Midbrain (tissue), 1 donor: Measurements from ENCODE around the gene CDX1.

ENCODE experiments used
- DNase-seq: peaks from one replicate; lab custom pipeline; 2025; lab: John Stamatoyannopoulos, UW

CDX1 gene

DNA sequence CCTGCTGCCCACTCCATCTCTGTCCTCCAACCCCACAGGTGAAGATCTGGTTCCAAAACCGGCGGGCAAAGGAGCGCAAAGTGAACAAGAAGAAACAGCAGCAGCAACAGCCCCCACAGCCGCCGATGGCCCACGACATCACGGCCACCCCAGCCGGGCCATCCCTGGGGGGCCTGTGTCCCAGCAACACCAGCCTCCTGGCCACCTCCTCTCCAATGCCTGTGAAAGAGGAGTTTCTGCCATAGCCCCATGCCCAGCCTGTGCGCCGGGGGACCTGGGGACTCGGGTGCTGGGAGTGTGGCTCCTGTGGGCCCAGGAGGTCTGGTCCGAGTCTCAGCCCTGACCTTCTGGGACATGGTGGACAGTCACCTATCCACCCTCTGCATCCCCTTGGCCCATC is 16.9 kb downstream of the CDX1 start:
- no peak for DNase-seq

DNA sequence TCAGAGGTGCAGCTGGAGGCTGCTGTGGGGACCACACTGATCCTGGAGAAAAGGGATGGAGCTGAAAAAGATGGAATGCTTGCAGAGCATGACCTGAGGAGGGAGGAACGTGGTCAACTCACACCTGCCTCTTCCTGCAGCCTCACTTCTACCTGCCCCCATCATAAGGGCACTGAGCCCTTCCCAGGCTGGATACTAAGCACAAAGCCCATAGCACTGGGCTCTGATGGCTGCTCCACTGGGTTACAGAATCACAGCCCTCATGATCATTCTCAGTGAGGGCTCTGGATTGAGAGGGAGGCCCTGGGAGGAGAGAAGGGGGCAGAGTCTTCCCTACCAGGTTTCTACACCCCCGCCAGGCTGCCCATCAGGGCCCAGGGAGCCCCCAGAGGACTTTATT is 17.4 kb downstream of the CDX1 start:
- no peak for DNase-seq

DNA sequence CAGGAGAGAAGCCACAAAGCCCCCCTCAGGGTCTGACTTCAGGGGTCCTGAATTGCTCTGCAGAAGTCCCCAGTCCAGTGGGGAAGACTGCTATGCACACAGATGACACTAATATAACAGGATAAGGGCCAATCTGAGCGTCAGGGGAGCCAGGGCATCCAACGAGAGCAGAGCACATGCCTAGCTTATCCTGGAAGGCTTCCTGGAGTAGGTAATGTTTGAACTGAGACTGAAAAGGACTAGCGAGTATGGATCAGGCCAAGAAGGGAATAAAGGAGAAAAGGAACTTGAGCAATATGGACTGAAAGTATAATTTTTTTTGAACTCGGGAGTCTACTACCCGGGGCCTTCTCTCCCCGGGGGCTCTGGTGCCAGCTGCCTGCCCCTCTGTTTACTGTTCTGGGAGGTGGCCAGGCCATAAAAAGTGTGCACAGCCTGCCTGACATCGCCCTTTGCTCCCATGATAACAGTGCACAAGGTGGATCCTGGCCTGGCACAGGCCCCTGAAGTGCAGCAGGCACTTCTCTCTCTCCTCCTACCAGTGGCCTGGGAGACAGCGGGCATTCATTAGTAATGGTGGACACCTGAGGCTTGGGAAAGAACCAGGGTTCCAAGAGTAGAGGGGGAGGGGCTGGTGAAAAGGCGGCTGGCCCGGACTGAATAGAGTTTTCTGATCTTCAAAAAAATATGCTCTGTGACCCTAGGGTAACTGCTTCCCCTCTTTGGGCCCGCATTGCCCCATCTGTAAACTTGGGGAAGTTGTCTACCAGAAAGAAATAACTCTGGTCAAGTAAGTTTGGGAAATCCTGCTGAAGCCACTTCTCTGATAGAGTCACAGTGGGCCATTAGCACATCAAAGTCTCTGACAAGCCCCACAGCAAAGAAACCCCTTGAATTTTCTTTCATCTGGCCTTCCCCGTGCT is 18.7 kb downstream of the CDX1 start:
- DNase-seq, result no peak

DNA sequence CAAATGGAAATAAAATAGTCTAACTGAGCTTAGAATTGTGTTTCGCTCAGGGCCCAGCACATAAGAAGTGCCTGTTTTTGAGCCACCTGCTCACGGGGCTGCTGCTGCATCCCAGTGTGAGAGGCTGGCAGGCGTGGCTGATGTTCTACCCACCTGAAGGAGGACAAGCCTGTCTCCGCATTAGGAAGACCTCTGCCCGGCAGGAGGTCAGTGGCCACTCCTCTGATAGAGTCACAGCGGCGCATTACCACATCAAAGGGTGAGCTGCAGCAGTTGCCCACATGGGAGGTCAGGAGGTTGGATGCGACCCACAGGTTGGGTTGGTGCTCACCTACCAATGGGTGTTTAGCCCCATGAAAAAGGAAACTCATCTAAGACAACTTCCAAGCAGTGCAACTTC is 19.6 kb downstream of the CDX1 start:
- no peak for DNase-seq

DNA sequence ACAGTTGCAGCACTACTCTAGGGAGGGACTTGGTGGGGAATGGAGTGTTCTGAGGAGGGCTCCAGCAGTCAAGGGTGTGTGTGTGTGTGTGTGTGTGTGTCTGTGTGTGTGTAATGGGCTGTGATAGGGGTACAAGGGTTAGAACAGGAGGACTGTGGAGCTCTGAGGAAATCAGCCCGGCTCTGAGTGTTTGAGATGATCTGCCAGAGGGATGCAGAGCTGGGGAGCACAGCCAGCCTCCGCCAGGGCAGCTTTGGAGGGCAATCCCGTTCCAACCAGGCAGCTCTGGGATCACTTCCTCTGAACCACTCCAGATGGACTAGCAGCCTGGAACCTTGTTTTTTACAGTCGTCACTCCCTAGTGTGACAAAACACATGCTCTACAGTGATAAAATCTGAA is 20.3 kb downstream of the CDX1 start:
- no peak for DNase-seq

DNA sequence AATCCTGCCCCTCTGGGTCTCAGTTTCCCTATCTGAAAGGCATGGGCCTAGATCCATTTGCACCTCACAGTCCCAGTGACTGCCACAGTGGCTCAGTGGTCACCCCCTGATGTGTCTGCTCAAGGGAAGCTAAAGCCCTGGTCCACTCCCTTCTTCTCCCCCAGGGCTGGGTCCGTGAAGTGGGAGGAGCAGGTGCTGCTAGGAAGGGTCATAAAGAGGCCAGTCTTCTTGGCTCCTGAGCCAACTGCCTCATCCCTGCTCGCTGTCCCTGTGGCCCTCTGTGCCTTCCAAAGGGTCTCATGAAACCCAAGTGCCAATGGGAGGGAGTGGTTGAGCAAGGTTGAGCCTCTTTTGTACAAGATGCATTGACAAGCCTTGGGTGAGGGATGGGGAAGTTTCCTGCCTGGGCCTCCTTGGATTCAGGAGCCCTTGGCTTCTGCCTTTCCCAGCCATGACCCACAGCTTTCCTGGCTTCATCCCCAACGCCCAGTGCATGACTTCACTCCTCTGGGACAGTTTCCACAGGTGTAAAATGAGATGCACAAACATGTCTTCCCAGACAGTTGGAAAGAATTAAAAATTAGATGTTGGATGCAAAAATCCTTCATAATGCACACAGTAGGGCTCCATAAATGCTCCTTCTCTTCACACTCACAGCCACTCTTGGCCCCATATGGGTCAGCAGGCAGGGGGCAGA is 21.7 kb downstream of the CDX1 start:
- DNase-seq, result no peak

DNA sequence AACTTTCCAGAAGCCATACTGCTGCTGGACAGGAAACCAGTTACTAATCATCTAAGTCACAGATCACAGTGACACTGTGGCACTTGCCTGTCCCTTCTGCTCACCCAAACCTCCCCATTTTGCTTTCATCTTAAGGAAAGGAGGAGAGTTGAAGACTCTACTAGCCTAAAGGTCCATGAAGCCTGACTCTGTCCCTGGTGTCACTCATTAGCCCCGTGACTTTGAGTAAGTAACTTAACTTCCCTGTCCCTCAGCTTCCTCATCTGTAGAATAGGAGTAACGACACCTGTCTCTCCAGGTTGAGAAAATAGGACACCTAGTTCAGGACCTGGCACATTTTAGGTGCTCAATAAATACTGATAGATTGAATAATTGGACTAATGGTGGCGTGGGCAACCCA is 22.7 kb downstream of the CDX1 start:
- no peak for DNase-seq

DNA sequence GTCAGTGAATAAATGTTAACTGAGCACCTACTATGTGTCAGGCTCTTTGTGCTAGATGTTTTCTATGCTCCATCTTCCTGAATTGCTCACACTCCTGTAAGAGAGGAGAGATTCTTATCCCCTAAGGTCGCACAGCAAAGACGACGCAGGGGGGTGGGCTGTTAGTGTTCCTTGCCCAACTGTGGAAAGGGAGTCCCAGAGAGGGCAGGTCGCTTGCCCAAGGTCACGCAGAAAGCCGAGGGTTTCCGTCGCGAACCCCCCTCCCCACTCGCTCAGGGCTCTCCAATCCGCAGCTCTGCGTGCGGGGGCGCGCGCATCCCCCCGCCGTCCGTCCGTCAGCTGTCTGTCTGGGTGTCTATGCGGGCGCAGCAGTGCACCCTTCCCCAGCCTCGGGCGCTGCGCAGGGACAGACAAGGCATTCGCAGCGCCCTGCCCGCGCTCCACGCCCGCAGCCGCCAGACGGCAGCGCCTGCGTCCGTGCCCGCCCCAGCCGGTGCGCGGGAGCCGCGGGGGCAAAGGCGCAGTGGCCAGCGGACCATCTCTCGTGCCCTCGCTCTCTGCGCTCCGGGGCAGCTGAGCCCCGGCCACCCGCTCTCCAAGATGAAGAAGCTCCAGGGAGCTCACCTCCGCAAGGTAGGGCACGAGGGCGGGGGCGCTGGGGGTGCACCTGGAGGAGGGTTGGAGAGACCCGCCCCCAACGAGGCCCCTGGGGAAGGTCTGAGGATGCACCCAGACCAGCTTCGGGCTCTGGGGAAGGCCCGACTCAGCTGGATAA is 23.3 kb downstream of the CDX1 start, which contains the start of gene SLC6A7:
Gene SLC6A7 (plus strand): TSS at position 335 of the 775 bp plus-strand sequence. CDS start 266 bp downstream, at position 601.
- no peak for DNase-seq

DNA sequence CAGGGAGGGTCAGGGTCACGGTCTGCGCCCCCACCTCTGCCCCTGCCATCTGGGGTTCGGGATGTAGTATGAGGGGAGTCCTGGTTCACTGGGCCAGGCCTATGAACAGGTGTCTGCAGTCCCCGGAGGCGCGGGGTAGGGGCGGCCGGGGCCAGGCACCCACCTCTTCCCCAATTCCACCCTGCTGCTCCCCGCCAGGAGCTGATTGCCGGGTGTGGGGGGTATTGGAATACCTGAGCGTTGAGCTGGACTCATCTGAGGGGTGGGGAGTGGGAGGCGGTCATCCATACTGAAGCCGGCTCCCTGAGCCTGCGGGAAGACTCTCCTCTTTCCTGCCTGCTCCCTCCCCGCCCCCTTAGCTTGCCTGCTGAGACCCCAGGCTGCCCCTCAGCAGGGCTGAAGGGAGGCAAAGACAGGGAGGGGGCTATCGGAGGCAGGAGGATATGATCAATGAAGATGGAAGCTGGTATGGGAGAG is 24.0 kb downstream of the CDX1 start:
- no peak for DNase-seq

DNA sequence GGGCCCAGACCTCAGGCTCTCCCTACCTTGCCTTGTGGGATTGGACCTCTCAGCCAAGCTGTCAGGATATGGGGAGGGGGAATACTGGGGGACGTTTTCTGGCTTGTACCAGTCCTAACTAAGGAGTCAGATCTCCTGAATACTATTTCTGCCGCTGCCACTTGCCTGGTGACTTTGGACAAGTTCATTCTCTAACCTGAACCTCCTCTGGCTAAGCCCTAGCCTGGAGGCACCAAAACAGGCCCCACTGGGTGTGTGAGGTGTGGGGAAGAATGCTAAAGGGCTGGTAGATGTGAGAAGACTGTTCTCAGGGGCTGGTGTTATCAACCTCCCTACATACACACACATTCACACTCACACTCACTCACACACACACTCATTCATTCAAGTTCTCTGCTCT is 24.4 kb downstream of the CDX1 start:
- DNase-seq, result no peak

DNA sequence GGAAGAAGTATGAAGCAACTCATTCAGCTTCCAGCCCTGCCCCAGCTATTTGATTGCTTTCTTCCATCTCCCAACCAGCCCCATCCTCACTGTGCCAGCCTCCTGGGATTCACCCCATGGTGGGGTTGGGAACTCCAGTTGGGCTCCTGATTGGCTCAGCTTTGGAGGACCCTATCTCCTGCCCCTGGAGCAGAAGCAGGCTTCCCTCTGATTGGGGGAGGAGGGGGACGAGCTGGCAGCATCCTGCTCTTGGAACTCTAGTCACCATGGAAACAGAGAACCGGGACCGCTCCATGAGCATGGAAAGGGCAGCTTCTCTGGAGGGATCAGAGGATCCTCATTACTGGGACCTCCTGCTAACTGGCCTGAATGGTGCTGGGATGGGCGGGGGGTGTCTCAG is 25.9 kb downstream of the CDX1 start:
- no peak for DNase-seq

DNA sequence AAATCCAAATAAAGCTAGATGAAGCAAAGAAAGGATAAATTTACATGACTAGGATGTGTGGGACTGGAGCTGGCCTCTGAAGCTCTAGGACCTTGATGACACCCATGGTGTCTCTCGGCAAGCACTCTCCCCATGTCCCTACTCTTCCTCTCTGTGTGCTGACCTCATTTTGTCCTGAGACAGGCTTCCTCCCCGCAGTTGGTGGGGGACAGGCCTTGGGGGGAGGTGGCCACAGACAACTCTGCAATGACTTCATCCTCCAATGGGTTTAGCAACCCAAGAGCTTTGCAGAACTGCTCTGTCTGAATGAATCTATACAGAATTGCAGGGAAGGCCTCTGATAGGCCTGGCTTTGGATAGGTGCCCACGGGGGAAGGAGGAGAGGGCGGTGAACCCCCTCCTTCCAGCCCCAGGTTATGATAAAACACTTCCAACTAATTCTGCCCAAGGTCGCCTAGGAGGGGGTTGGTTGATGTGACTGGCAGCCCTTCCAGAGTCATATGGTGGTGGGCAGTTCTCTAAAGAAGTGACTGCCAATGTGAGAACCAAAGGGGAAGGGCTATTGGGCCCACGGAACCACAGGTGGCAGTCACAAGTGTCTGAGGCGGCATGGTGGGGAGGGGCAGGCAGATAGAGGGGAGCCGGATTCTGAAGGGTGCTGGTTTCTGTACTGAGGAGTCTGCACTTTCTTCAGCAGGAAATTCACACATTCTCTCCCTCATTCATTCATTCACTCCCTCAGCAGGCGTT is 29.3 kb downstream of the CDX1 start:
- DNase-seq, result no peak

DNA sequence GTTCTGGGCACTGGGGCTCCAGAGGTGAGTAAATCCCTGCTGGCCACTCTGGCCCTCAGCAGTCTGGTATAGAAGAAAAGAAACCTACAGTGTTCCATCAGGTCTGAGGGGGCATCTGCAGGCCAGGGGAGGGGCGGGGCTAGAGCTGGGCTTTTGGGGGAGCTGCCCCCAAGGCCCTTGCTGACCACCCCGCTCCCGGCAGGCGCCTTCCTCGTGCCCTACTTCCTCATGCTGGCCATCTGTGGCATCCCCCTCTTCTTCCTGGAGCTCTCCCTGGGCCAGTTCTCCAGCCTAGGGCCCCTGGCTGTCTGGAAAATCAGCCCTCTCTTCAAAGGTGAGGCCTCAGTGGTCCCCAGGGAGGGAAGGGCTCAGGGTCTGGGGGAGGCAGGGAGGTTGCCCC is 29.9 kb downstream of the CDX1 start:
- DNase-seq, result no peak

DNA sequence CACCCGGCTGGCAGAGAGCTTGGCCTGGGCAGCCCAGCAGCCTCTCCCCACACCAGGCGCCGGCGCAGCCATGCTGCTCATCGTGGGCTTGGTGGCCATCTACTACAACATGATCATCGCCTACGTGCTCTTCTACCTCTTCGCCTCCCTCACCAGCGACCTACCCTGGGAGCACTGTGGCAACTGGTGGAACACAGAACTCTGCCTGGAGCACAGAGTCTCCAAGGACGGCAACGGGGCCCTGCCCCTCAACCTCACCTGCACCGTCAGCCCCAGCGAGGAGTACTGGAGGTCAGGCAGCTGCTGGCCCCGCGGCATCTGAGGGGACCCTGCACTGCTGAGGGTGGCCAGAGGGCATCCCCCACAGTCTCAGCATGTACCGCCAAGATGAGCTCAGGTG is 30.4 kb downstream of the CDX1 start:
- DNase-seq, result no peak

DNA sequence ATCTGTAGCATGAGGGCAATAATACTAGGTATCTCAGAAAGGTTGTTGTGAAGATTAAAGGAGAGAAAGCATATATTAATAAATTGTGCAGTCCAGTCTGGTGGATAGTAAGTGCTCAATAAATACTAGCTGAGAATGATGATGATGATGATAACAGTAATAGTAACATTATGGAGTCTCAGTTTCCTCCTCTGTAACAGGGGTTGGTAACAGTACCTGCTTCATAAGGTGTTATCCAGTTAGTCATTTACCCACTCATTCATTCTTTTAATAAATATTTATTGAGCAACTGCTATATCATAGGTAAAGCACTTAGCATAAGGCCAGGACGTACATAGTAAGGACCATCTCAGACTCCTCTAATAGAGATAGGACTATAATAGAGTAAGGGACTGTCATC is 30.9 kb downstream of the CDX1 start:
- no peak for DNase-seq

DNA sequence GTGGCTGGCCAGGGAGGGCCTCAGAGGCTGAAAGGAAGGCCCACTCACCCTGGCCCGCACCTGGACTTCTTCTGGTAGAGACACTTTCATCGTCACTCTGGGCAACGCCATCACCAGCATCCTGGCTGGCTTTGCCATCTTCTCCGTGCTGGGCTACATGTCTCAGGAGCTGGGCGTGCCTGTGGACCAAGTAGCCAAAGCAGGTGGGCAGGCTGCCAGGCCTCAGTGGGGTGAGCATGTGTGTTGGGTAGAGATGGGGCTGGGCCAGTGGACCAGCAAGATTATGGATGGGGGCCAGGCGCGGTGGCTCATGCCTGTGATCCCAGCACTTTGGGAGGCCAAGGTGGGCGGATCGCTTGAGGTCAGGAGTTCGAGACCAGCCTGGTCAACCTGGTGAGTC is 35.9 kb downstream of the CDX1 start:
- no peak for DNase-seq

DNA sequence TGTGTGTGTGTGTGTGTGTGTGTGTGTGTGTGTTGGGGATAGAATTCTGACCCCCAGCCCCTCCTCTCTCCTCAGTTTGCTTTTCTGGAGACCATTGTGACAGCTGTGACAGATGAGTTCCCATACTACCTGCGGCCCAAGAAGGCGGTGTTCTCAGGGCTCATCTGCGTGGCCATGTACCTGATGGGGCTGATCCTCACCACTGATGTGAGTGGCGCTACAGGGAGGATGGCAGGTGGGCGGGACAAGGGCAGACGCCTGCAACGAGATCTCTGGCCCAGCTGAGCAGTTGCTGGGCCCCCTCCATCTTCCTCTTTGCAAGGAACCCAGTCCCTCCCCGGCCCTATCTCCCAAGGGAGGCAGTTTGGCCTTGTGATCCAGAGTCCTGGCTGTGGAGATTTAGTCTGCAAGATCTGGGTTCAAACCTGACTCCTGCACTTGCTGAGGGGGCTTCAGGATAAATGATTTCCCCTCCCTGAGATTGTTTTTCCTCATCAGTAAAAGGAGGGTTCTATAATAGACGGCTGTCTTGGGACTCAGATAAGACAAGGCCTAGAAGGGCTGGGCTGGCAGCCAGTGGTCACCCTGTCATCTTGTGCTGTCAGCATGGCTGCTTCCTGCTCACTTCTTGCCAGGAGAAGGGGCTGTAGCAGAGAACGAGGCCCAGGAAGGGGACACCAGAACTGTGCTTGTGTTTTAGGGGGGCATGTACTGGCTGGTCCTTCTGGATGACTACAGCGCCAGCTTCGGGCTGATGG is 37.4 kb downstream of the CDX1 start:
- no peak for DNase-seq

DNA sequence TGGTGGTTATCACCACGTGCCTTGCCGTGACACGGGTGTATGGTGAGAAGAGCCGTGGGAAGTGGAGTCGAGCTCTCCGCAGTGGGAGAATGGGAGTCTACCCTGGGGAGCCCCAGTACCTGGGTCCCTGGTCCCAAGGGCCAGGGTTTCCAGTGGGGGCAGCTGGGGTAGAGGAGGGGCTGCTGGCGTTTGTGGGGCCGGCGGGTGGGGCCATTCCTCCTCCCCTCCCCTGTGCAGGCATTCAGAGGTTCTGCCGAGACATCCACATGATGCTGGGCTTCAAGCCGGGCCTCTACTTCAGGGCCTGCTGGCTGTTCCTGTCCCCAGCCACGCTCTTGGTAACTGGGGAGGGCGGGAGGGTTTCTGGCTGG is 38.0 kb downstream of the CDX1 start:
- DNase-seq, result no peak

DNA sequence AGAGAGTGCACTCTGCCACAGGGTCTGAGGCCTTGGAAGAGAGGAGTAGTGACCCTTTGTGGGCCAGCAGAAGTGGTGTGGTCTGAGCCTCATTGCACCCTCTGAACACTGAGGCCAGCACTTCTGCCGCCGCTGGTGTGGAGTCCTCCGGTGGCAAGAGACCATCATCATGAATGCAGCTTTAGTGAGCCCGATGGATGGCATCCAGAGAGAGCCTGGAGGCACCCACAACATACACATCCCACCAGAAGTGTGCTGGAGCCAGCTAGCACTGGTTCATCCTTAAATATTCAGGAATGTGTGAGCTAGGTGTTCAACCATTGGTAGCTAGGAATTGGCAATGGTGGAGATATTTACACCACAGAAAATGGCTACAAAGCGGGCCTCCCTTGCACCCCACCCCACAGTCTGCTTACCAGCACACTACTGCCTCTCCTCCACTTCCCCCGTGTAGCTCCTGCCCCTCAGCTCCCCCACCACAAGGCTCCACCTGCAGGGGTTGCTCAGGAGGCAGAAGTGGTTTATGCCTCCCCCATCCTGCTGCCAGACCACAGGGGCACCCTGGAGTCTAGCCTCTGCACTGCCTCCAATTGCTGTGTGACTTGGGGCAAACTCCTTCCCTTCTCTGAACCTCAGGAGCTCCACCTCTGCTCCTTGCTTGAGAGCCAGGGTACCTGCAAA is 39.7 kb downstream of the CDX1 start:
- no peak for DNase-seq

DNA sequence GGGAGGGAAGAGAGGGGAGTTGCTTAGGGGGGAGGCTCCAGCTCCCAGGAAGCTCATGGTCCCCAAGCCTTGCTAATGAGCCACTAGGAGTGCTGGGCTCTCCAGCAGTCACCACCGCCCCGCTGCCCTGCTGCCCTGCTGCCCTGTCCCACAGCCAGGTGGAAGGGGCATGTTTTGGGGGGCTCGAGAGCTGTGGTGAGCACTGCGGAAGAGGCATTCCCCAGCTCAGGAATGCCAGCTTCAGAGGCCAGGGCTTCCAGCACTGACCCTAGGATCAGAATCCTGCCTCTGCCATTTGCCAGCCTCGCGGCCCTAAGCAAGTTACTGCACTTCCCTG is 40.2 kb downstream of the CDX1 start:
- no peak for DNase-seq
